SKM-1 treated with dmso at 0.1 percent for 144 hours (cell line): Measurements from ENCODE around the gene ADGRL3.

Experiments used
- DNase-seq: peaks from one replicate; lab custom pipeline; 2025; ENCODE audit not compliant: unreplicated experiment; lab: John Stamatoyannopoulos, UW

Gene ADGRL3

GRCh38 chr4:62051332-62051731 lies 851.2 kb downstream of the ADGRL3 start:
- no peak for DNase-seq

GRCh38 chr4:62053974-62054373 lies 853.8 kb downstream of the ADGRL3 start:
- DNase-seq: no peak

GRCh38 chr4:62057031-62057430 lies 856.9 kb downstream of the ADGRL3 start:
- DNase-seq: no peak

- DNase-seq: no peak
These were observed 858.4 kb downstream of the ADGRL3 start for GRCh38 chr4:62058571-62058970.

GRCh38 chr4:62070291-62070852 lies 870.2 kb downstream of the ADGRL3 start:
- no peak for DNase-seq

- DNase-seq: no peak
These were observed 875.0 kb downstream of the ADGRL3 start for GRCh38 chr4:62075089-62075488.

GRCh38 chr4:62075521-62075920 lies 875.4 kb downstream of the ADGRL3 start:
- DNase-seq: no peak

GRCh38 chr4:62077406-62077805 lies 877.3 kb downstream of the ADGRL3 start:
- no peak for DNase-seq

GRCh38 chr4:62080431-62080830 lies 880.3 kb downstream of the ADGRL3 start:
- no peak for DNase-seq

- DNase-seq: no peak
These were observed 887.6 kb downstream of the ADGRL3 start for GRCh38 chr4:62087706-62088105.

- no peak for DNase-seq
These were observed 893.6 kb downstream of the ADGRL3 start for GRCh38 chr4:62093735-62094134.

GRCh38 chr4:62096881-62097280 lies 896.8 kb downstream of the ADGRL3 start:
- no peak for DNase-seq

GRCh38 chr4:62115216-62115615 lies 915.1 kb downstream of the ADGRL3 start:
- no peak for DNase-seq

GRCh38 chr4:62117886-62118285 lies 917.8 kb downstream of the ADGRL3 start:
- no peak for DNase-seq

GRCh38 chr4:62118558-62118957 lies 918.4 kb downstream of the ADGRL3 start:
- no peak for DNase-seq

- DNase-seq: no peak
These were observed 919.1 kb downstream of the ADGRL3 start for GRCh38 chr4:62119195-62119594.

- DNase-seq: no peak
These were observed 926.1 kb downstream of the ADGRL3 start for GRCh38 chr4:62126064-62126732.
